Choroid plexus epithelial cell (primary cell): Measurements from ENCODE around the gene ADAMTS13.

Experiments used
- DNase-seq: peaks from one replicate; pipeline ENCODE4 v3.0.0-alpha.2; 2010; ENCODE audit warnings: low read depth
- H3K4me3 ChIP-seq: 2 replicates; pipeline ENCODE4 v1.5.1; 2011; ENCODE audit warnings: low read depth, mild to moderate bottlenecking, control low read depth, low read length, moderate library complexity
- TF ChIP-seq, protein P1 (sequence below): conservative IDR thresholded peaks from 2 replicates; pipeline ENCODE4 v1.5.1; 2011; ENCODE audit warnings: low read depth, mild to moderate bottlenecking, control low read depth, inconsistent platforms, low read length, moderate library complexity

Gene ADAMTS13

DNA sequence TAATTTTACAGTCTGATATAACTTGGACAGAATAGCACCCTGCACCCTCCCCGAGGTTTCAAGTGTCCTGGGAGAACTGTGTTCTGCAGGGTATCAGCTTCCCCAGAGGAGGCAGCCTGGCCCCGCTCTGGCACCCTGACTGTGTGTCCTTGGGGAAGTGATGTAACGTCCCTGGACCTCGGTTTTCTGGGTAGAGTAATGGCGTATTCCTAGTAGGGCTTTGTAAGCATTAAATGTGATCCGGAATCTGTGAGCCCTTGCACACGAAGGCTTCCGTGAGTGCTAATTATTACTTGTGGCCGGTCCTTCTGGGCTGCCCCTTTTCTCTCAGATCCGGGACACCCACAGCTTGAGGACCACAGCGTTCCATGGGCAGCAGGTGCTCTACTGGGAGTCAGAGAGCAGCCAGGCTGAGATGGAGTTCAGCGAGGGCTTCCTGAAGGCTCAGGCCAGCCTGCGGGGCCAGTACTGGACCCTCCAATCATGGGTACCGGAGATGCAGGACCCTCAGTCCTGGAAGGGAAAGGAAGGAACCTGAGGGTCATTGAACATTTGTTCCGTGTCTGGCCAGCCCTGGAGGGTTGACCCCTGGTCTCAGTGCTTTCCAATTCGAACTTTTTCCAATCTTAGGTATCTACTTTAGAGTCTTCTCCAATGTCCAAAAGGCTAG lies 36.6 kb downstream of the ADAMTS13 start:
- DNase-seq, result no peak
- TF ChIP-seq, protein P1, sequence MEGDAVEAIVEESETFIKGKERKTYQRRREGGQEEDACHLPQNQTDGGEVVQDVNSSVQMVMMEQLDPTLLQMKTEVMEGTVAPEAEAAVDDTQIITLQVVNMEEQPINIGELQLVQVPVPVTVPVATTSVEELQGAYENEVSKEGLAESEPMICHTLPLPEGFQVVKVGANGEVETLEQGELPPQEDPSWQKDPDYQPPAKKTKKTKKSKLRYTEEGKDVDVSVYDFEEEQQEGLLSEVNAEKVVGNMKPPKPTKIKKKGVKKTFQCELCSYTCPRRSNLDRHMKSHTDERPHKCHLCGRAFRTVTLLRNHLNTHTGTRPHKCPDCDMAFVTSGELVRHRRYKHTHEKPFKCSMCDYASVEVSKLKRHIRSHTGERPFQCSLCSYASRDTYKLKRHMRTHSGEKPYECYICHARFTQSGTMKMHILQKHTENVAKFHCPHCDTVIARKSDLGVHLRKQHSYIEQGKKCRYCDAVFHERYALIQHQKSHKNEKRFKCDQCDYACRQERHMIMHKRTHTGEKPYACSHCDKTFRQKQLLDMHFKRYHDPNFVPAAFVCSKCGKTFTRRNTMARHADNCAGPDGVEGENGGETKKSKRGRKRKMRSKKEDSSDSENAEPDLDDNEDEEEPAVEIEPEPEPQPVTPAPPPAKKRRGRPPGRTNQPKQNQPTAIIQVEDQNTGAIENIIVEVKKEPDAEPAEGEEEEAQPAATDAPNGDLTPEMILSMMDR, result no peak
- no peak overlapping the region for H3K4me3 ChIP-seq

DNA sequence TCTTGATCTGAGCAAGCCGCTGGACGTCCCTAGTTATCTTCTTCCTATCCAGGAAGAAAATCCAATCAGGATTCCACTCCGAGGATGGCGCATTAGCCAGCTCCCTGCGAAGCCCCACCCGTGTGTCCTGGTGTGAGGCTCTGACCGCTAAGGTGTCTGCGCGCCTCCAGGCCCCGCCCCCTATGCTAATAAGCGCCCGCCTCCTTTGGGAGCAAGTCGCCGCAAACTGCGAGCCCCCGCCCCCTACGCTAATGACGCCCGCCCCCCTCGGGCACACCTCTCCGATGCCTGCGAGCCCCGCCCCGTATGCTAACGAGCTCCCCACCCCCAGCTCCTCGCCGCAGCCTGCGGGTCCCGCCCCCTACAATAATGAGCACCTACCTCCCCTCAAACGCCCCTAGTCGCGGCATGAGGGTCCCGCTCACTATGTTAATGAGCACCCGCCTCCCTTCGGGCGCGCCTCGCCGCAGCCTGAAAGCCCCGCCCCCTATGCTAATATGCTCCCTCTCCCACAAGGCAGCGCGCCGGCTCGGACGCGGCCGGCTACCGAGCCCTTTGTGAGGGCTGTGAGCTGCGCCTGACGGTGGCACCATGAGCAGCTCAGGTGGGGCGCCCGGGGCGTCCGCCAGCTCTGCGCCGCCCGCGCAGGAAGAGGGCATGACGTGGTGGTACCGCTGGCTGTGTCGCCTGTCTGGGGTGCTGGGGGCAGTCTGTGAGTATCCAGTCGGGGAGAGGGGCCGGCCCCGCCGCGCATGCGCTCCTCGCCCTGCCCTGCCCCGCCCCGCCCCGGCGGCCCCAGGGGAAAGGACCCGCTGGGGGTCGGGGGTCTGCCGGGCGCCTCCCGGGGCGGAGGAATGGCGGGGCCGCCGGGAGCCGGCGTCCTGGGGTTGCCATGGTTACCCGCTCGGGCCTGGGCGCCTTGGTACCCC lies 37.6 kb downstream of the ADAMTS13 start, which contains the start of gene CACFD1:
Gene CACFD1 (plus strand): TSS at position 503 of the 929 bp plus-strand sequence. CDS start 89 bp downstream, at position 592.
- peak within 1 kb of the TSS; percentile 94 for H3K4me3 ChIP-seq
- TF ChIP-seq, protein P1, result no peak
- DNase-seq, result peak; percentile 93

DNA sequence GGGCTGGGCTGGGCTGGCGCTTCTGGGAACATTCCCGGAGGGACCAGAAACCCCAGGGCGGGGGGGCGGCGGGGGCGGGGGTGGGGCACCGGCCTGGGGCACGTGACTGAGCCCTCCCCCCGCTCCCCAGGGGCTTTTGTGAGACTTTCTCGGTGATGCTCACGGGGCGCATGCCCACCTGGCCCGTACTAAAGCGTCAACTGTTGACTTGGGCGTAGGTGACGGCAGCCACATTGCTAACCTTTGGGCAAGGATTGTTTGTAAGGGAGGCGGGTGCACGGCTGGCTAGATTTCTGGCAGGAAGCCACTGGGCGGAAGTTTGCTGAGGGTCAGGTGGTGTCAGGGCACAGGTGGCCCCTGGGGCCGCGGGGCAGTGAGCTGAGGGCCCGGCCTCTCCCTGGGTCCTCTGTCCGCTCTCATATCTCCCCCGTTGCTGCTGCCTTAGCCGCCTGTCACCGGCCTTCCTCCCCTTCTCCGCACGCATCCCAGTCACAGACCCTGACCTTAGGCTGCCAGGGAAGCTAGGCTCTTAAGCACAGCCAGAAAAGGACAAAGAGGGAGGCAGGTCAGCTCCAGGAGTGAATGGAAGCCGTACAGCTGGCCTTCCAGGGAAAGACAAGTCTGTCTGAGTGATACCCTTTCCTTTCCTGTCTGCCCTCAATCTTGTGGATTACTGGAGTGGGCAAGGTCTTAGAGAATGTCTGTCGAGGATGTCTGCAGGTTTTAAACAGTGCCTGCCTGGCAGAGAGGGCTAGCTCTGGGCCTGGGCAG lies 38.4 kb downstream of the ADAMTS13 start:
- H3K4me3 ChIP-seq, result peak overlapping the region; percentile 94
- TF ChIP-seq, protein P1, result no peak
- peak; percentile 15 for DNase-seq

DNA sequence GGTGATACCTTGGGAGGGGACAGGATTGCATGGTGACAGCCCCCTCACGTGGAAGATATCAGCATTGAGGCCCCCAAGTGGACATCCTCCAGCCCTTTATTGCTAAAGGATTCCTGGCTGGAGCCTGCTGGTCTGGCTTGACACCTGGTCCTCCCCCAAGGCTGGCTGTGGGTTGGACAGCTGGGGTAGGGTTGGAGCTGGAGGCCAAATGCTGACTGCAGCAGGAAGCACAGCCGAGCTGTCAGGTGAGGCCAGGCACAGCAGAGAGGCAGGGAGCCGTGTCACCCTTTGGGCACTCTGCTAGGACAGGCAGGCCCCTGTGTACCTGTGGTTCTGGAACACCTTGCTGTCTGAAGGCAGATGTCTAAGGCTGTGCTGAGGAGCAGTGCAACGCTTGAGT lies 39.8 kb downstream of the ADAMTS13 start:
- DNase-seq, result no peak
- TF ChIP-seq, protein P1, result no peak
- H3K4me3 ChIP-seq, result no peak overlapping the region

DNA sequence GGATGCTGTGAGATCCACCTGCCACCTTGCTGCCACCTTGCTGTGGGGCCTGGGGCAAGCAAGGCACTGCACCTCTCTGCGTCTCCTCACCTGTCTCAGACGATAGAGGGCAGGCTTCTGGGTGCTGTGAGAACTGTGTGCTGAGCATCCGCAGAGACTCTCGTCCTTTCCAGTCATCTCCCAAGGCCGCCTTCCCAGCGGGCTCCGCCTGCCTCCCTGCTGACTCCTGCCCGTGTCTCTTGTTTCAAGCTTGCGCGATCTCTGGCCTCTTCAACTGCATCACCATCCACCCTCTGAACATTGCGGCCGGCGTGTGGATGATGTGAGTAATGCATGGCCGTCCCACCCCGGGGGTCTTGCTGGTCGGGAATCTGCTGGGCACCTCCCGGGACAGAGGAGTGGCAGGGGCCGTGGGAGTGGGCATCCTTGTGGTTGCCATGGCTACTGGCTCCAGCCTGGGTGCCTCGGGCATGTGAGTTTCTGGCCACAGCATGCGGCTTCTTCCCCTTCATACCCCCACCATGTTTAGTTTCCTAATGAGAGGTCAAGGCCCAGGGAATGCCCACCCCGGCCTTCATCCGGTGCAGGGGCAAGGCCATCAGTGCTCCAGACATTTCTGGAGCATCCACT lies 41.2 kb downstream of the ADAMTS13 start:
- no peak overlapping the region for H3K4me3 ChIP-seq
- no peak for DNase-seq
- TF ChIP-seq, protein P1, result peak; percentile 1

DNA sequence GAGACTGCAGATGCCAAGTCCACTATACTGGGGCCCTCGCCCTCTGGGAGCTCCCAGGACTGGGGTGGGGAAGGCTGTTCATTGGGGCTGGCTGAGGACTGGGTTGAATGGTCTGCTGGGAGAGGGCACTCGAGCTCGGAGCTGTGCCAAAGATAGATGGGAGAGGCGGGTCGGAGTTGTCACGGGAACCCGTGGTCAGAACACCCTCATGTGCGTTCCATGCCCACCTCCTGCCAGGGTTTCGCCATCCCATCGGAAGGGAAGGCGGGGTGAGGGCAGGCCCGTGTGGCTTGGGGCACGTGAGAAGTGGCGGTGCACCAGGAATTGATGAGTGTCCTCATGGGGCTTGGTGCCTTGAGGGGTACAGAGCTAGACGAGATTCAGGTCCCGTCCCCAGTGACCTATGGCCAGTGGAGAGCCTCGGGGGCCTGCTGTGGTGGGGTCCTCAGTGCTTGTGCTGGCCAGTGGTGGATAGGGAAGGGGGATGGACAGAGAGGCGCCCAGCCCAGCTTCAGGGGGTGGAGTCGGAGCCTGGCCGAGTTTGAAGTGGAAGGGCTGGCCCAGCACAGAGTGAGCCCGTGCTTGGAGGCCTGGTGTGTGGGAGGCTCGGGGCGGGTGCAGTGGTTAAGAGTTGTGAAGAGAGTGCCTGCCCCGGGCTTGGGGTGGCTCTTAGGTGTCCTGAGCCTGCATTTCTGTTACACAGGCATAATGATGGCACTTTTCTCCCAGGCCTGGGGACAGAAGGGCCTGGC lies 41.9 kb downstream of the ADAMTS13 start:
- TF ChIP-seq, protein P1, result no peak
- H3K4me3 ChIP-seq, result no peak overlapping the region
- DNase-seq, result no peak
